ENCODE results near the gene DIAPH2. TPM values are rescaled to one million over a fixed set of nuclear protein-coding genes. Genes with fewer than 3 reads are reported as not detected.

The DIAPH2 gene
- total RNA-seq, 1 experiment from 2014 or later, result 10.4 TPM

DNA sequence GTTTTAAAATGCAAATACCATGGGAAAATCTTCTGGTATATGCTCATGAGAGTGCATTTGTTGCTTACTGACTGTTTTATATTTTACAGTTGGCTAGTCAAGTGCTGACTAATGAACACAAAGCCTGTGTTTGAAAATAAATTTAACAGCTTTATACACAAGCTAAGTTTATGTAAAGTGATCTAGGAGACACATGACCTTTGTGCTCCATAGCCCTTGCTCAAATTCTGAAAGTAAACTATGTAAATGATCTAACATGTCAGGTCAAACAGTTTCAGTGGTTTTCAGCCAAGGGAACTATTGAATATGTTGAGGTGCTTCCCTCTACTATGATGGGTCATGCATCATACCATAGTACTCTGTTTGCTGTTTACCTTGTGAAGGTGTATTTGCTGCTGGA, 36.7 kb downstream of the DIAPH2 start:
- TF ChIP-seq, protein P1, sequence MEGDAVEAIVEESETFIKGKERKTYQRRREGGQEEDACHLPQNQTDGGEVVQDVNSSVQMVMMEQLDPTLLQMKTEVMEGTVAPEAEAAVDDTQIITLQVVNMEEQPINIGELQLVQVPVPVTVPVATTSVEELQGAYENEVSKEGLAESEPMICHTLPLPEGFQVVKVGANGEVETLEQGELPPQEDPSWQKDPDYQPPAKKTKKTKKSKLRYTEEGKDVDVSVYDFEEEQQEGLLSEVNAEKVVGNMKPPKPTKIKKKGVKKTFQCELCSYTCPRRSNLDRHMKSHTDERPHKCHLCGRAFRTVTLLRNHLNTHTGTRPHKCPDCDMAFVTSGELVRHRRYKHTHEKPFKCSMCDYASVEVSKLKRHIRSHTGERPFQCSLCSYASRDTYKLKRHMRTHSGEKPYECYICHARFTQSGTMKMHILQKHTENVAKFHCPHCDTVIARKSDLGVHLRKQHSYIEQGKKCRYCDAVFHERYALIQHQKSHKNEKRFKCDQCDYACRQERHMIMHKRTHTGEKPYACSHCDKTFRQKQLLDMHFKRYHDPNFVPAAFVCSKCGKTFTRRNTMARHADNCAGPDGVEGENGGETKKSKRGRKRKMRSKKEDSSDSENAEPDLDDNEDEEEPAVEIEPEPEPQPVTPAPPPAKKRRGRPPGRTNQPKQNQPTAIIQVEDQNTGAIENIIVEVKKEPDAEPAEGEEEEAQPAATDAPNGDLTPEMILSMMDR (conservative IDR thresholded peaks at IDR 0.05; ENCODE audit: low read depth, low read length), result no peak
- no peak for TF ChIP-seq EZH2 (IDR thresholded peaks at IDR 0.05; ENCODE audit: borderline replicate concordance, low read depth, low read length, poor library complexity, severe bottlenecking)
- Histone ChIP-seq H3K9me3 (ENCODE audit: low read depth, low read length, poor library complexity, severe bottlenecking) (peaks cover 5% of the 10 kb centered on the region), H3K4me3 (ENCODE audit: low read depth, low read length, poor library complexity, severe bottlenecking) (no peak overlapping the region), H3K27me3 (replicated peaks; ENCODE audit: insufficient read depth, low read depth, low read length, poor library complexity) (no peaks in the 10 kb centered on the region), H3K36me3 (ENCODE audit: insufficient read depth, low read length, poor library complexity, severe bottlenecking) (no peaks in the 10 kb centered on the region), H3K27ac (ENCODE audit: low read depth, low read length, poor library complexity, severe bottlenecking) (no peak overlapping the region), H3K4me1 (ENCODE audit: insufficient read depth, low read length, poor library complexity, severe bottlenecking) (no peaks in the 10 kb centered on the region)
- intact Hi-C loops (cut with micrococcal nuclease; ENCODE audit: unreplicated experiment), result no loop called here
- CTCF ChIA-PET, result no interaction called here
- BruUV-seq (replicated peaks), result no TSS peak
- POLR2A ChIA-PET (ENCODE audit: low non-redundant PET), result no interaction called here
- DNase-seq (ENCODE audit: low spot score), result no peak

DNA sequence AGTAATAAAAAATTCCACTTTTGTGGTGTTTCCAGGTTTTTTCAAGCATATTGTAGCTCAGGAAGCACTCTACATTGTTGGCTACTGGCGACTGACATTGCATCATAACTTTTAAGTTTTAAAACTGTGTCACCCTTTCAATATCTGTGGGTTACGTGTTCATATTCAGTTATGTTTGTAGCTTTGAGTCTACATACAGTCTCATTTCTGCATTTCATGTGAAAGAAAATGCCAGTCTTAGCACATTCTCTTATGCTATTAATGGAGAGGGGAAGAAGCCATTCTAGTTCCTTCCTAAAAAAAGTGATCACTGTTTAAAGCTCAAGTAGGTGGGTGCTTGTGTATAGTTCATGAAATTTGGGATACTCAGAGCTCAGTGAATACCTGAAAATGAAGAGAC, 38.1 kb downstream of the DIAPH2 start:
- BruUV-seq (replicated peaks), result no TSS peak

DNA sequence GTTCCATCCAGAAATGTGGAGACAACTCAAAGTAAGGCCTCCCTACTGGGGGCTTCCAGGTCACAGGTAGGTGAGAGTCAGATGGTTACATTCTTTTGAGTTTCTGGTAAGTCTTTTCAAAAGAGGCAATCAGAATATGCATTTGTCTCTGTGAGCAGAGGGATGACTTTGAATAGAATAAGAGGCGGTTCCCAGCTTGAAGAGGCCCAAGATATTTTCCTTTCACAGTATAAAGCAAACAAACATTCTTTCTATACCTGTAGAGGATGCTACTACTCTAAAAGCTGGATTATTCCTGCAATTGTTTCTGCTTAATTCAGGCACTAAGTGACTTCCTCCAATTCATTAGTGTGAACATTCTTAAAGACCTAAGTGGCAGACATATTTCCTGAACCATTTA, 44.4 kb downstream of the DIAPH2 start:
- Histone ChIP-seq H3K36me3 (ENCODE audit: insufficient read depth, low read length, poor library complexity, severe bottlenecking) (no peaks in the 10 kb centered on the region), H3K27ac (ENCODE audit: low read depth, low read length, poor library complexity, severe bottlenecking) (no peak overlapping the region), H3K27me3 (replicated peaks; ENCODE audit: insufficient read depth, low read depth, low read length, poor library complexity) (no peaks in the 10 kb centered on the region), H3K9me3 (ENCODE audit: low read depth, low read length, poor library complexity, severe bottlenecking) (no peaks in the 10 kb centered on the region), H3K4me1 (ENCODE audit: insufficient read depth, low read length, poor library complexity, severe bottlenecking) (no peaks in the 10 kb centered on the region), H3K4me3 (ENCODE audit: low read depth, low read length, poor library complexity, severe bottlenecking) (no peak overlapping the region)
- no peak for DNase-seq (ENCODE audit: low spot score)
- CTCF ChIA-PET, result no interaction called here
- TF ChIP-seq EZH2 (IDR thresholded peaks at IDR 0.05; ENCODE audit: borderline replicate concordance, low read depth, low read length, poor library complexity, severe bottlenecking), result no peak
- TF ChIP-seq, protein P1 (conservative IDR thresholded peaks at IDR 0.05; ENCODE audit: low read depth, low read length), result no peak
- POLR2A ChIA-PET (ENCODE audit: low non-redundant PET), result no interaction called here
- intact Hi-C loops (cut with micrococcal nuclease; ENCODE audit: unreplicated experiment), result no loop called here
- BruUV-seq (replicated peaks), result no TSS peak

More for the DNA sequence above, 38.1 kb downstream of the DIAPH2 start:
- ChIA-PET CTCF (no interaction called here), POLR2A (ENCODE audit: low non-redundant PET) (no interaction called here)
- Histone ChIP-seq H3K36me3 (ENCODE audit: insufficient read depth, low read length, poor library complexity, severe bottlenecking) (no peaks in the 10 kb centered on the region), H3K27ac (ENCODE audit: low read depth, low read length, poor library complexity, severe bottlenecking) (no peak overlapping the region), H3K27me3 (replicated peaks; ENCODE audit: insufficient read depth, low read depth, low read length, poor library complexity) (no peaks in the 10 kb centered on the region), H3K9me3 (ENCODE audit: low read depth, low read length, poor library complexity, severe bottlenecking) (peaks cover 5% of the 10 kb centered on the region), H3K4me1 (ENCODE audit: insufficient read depth, low read length, poor library complexity, severe bottlenecking) (no peaks in the 10 kb centered on the region), H3K4me3 (ENCODE audit: low read depth, low read length, poor library complexity, severe bottlenecking) (no peak overlapping the region)
- intact Hi-C loops (cut with micrococcal nuclease; ENCODE audit: unreplicated experiment), result no loop called here
- no peak for DNase-seq (ENCODE audit: low spot score)
- TF ChIP-seq, protein P1 (conservative IDR thresholded peaks at IDR 0.05; ENCODE audit: low read depth, low read length), result no peak
- TF ChIP-seq EZH2 (IDR thresholded peaks at IDR 0.05; ENCODE audit: borderline replicate concordance, low read depth, low read length, poor library complexity, severe bottlenecking), result no peak
